GM03348 (cell line): ENCODE results near the gene GNAT1.
A peak's percentile ranks its signal among the peaks of the same experiment; 100 is the strongest.
"Not testable (repeated sequence)": the region's sequence is repeated elsewhere in the genome, so short reads cannot be mapped to it uniquely, and the experiment has no call there.

Experiments
- DNase-seq: peaks from one replicate; pipeline ENCODE4 v3.0.0; 2012; ENCODE audit warnings: low spot score

Gene GNAT1

GRCh38 chr3:50221411-50222168, 30.2 kb downstream of the GNAT1 start:
- DNase-seq: no peak

- no peak for DNase-seq
These were observed 30.7 kb downstream of the GNAT1 start for GRCh38 chr3:50222169-50222528.

- no peak for DNase-seq
These were observed 33.2 kb downstream of the GNAT1 start for GRCh38 chr3:50224639-50225038.

GRCh38 chr3:50226888-50227389, 35.5 kb downstream of the GNAT1 start:
- DNase-seq: peak; percentile 61

- peak; percentile 96 for DNase-seq
These were observed 36.2 kb downstream of the GNAT1 start for GRCh38 chr3:50227390-50228183.

GRCh38 chr3:50228184-50228763, 36.9 kb downstream of the GNAT1 start:
- DNase-seq: not testable (repeated sequence)

- DNase-seq: no peak
These were observed 38.1 kb downstream of the GNAT1 start for GRCh38 chr3:50229490-50229889.

DNA sequence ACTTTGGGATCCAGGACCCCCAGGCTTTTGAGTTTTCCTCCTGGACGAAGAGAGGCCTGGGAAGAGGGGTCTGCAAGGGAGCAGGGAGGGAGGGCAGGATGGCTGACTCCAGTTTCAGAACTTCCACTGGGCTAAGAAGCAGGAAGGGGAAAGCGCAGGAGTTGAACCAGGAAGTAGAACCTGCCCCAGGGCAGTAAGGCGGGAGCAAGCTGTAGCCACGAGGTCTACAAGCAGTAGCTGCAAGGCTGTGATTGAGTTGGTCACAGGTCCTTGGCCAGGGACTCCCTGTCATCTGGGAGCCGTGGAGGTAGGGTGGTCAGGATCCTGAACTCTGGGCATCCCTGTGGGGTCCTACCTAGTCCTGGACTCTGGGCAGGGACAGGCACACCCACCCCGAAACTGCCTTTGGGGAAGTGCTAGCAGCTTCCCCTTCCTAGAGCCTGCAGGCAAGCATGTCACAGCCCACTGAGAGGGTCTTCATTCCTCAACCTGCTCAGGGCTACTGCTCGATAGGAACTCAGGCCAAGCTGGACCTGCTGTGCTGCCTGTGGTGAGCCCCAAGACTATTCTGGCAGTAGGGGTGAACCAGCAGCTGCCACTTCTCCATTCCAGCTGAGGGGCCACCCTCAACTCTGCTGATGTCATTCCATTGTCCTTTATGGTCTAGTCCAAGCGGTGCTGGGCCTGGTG, 38.8 kb downstream of the GNAT1 start:
- no peak for DNase-seq

- DNase-seq: no peak
These were observed 39.4 kb downstream of the GNAT1 start for GRCh38 chr3:50230794-50231125.

DNA sequence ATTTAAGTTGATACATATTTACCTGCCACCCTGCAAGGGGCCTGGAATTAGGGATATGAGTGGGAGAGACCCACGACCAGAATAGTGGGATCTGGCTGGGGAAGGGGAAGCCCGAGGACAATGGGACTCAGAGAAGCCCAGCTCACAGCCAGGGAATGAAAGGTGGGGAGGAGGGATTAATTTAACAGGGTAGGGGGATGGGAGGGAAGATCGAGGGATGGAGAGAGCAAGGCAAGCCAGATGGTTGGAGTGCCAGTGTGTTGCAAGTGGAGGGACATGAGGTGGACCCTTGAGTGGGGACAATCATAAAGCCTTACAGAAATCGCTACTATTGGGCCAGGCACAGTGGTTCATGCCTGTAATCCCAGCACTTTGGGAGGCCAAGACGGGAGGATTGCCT, 40.2 kb downstream of the GNAT1 start:
- DNase-seq: no peak

DNA sequence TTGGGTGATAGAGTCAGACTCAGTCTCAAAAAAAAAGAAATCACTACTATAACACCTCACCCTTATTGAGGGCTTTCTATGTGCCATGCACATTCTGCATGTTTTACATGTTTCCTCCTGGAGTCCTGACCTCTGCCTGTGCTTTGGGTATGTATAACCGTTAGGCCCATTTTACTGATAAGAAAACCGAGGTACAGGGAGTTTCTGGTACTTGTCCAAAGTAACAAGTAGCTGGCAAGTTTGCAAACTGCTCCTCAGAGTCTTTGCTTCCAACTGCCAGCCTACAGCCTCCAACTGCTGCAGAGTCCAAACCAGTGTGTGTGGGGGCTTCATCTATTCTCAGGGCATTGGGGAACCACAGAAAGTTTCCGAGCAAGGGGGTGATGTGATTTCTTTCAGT, 40.9 kb downstream of the GNAT1 start:
- DNase-seq: no peak

GRCh38 chr3:50233176-50233575, 41.8 kb downstream of the GNAT1 start:
- no peak for DNase-seq

DNA sequence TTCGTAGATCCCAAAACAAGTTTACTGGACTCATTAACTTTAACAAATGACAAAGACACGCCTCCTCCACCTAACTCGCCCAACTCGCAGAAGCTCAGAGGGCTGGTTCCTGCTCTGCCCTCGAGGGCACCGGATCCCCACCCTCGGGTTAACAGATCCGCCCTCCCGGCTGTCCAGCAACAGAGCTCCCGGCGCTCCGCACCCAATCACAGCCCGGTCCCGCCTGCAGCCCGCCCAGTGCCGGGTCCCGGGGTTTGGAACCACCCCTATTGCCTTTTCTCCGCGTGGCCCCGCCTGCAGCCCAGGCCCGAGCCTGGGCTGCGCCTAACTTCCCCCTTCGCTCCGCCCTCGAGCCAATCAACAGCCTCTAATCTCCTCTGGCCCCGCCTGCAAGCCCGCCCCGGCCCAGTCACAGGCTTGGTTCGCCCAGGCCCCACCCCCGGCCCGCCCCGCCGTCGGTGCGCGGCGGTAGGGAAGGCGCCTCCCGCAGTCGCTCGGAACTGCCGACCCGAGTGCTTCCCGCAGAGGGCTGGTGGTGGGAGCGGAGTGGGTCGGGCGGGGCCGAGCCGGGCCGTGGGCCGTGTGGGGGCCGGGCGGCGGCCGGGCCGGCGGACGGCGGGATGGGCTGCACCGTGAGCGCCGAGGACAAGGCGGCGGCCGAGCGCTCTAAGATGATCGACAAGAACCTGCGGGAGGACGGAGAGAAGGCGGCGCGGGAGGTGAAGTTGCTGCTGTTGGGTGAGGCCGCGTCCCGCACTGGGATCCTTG, 44.5 kb downstream of the GNAT1 start, which contains the start of gene GNAI2:
GNAI2 (plus strand) TSS at position 489 of the 768 bp plus-strand sequence; CDS start at position 621, 132 bp downstream.
- DNase-seq: peak; percentile 99

DNA sequence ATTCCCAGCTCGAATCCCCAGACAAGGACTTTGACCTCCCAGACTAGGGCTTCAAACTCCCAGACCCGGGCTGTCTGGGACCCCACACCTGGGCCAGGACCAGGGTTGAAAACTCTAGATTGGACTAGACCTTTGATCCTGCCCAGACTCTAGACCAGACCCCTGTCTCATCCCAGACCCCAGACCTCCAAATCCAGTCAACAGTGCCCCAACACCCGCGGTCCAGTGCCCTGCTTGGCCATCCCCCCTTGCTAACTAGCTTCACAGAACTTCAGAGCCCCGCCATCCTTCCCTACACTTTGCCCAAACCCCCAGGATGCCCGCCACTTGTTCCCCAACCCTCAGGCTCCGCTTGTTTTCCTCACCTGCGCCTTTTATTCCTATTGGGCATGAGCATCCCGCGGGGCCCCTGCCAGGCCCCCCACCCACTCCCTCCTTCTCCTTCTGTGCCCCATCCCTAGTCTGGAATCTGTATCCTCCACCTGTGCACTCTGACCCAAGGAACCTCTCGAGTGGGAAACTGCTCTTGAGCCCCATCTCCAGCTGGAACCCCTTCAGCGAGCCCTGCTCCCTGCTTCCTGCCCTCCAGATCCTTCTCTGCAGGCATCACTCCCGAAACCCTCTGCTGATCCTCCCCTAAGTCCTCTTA, 45.2 kb downstream of the GNAT1 start:
- no peak for DNase-seq

GRCh38 chr3:50237133-50237651, 45.8 kb downstream of the GNAT1 start:
- DNase-seq: peak; percentile 65

DNA sequence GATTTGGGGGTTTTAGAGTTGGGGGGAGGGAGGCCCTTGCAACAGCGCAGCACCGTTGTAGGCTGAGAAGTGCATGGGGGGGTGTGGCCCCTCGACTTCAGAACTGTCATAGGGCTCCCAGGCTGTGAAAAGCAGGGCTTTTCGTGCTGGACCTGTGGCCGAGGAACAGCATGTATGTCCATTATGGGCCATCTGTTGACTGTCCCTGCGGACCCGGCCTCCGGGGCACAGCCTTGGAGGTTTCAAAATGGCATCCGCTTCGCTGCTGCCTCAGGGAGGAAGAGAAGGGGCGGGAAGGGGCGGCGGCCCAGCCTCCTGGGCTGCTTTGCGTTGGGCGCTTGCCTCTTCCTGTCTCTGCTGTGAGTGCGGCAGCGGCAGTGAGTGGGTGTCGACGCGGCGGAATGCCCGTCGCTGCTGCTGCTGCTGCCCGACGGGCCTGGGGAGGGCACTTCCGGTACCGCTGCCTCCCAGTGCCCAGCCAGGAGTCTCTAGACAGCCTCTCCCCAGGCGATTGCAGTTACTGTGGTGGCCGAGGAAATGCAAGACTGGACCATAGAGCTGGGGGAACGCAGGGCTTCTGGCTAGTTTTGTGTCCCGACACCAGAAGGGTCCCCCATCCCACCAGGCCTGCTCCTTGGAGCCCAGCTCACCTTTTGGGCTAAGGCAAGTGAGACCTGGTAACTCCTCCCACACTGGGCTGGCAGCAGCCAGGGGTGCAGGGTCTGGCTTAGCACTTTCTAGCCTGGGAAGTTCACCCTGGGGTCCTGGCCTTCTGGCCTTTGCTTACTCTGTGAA, 46.5 kb downstream of the GNAT1 start:
- peak; percentile 92 for DNase-seq

- peak; percentile 79 for DNase-seq
These were observed 47.2 kb downstream of the GNAT1 start for GRCh38 chr3:50238549-50239026.

- no peak for DNase-seq
These were observed 48.2 kb downstream of the GNAT1 start for GRCh38 chr3:50239649-50240048.

- DNase-seq: no peak
These were observed 49.8 kb downstream of the GNAT1 start for GRCh38 chr3:50241163-50241562.
